Esophagus squamous epithelium (tissue), 5 donors: ENCODE data around the gene MFN1. TPM values are rescaled to one million over a fixed set of nuclear protein-coding genes. Genes with fewer than 3 reads are reported as not detected.

Experiments used
- DNase-seq: peaks from one replicate; lab custom pipeline; 2025; lab: John Stamatoyannopoulos, UW
- H3K27ac ChIP-seq, 4 donors: fragments of 200-600 bp; sonication (generic); one replicate each; pipeline ENCODE4 v1.5.1; 2016 to 2019; ENCODE audit warnings: mild to moderate bottlenecking in 1 of 4
- H3K27me3 ChIP-seq, 4 donors: fragments of 200-600 bp; sonication (generic); 1 replicate in 3 of 4; 2 replicates in 1 of 4; pipeline versions ENCODE4 v1.5.1 to v1.6.0; 2017 to 2021; ENCODE audit warnings: antibody characterized with exemption in 1 of 4
- H3K36me3 ChIP-seq, 3 donors: fragments of 200-600 bp; sonication (generic); one replicate each; pipeline ENCODE4 v1.5.1; 2016 to 2019
- H3K4me1 ChIP-seq, 3 donors: fragments of 200-600 bp; sonication (generic); one replicate each; pipeline ENCODE4 v1.5.1; 2017 to 2019
- H3K4me3 ChIP-seq, 4 donors: fragments of 200-600 bp; sonication (generic); 1 replicate in 3 of 4; 2 replicates in 1 of 4; pipeline ENCODE4 v1.5.1; 2016 to 2019; ENCODE audit warnings: mild to moderate bottlenecking in 2 of 4, moderate library complexity in 1 of 4
- H3K9me3 ChIP-seq, 3 donors: fragments of 200-600 bp; sonication (generic); one replicate each; pipeline ENCODE4 v1.5.1; 2016 to 2019
- POLR2A ChIP-seq, 4 donors: fragments of 450-650 bp; IDR thresholded peaks; one replicate each; pipeline ENCODE4 v1.6.1; 2017; ENCODE audit warnings: antibody characterized with exemption in 4 of 4, mild to moderate bottlenecking in 4 of 4, moderate library complexity in 3 of 4
- WGBS, 2 donors: methylation state at CpG; one replicate each; pipeline ENCODE4 v1.1.5; 2018; 5-methylcytosine and 5-hydroxymethylcytosine counted together
- intact Hi-C: fragments of 100-400 bp; cut with DNase I; formaldehyde crosslinking; loops from one replicate; pipeline ENCODE4 v1.15.0; 2022
- total RNA-seq, 4 donors: library from RNA; depleted of rRNA; stranded (reverse); fragments of >200 nt; gene quantifications; one replicate each; pipeline ENCODE4 v1.1.0, GENCODE V29; 2016
- TF ChIP-seq, protein P1 (sequence below), 6 experiments: fragments of 450-650 bp in 4 of 6; fragments of 200-600 bp in 2 of 6; sonication (generic) in 2 of 6; IDR thresholded peaks; one replicate each; pipeline ENCODE4 v1.5.1; 2016 to 2019; ENCODE audit warnings: antibody characterized with exemption in 6 of 6, mild to moderate bottlenecking in 4 of 6, moderate library complexity in 4 of 6
- donor health status: DM: yes; HTN: yes; CAD: no.

Gene MFN1
- 10 to 100 TPM; 25.2 to 55.3 (median 38.2) TPM for total RNA-seq

DNA sequence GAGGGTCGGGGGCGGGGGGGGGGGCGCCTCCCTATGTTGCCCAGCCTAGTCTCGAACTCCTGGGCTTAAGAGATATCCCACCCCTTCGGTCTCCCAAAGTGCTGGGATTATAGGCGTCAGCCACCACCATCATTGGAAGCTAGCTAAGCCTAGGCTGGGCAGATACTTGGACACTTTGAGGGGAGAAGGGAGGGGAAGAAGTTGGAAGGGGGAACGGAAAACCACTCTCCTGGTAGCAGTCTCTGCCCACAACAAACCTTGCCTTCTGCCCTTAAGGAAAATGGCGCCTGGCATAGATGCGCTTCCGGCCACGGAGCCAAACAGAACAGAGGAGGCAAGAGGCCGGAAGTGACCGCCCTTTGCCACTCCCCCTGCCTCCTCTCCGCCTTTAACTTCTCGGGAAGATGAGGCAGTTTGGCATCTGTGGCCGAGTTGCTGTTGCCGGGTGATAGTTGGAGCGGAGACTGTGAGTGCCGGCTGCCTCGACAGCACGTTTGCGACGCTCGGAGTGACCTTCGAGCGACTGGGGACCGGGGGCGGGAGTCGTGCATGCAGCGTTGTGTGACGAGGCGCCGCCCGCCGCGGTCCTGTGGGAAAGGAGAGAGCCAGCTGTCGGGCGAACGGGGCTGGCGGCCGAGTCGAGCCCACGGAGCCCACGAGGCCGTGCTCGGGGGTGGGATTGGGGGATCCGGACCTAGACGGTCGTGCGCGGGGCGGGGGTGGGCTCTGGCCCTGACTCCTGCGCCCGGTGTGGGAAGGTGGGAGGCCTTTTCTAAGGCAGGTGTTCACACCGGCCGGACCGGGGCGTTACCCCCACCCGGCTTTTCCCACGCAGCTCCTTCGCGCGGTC is at the start of gene MFN1:
MFN1 (plus strand) TSS at position 365 of the 850 bp plus-strand sequence. CDS start 1,143 bp downstream, outside the sequence.
- H3K4me3 ChIP-seq, result peak within 1 kb of the TSS; percentile 85 to 94 (median 94)
- H3K4me1 ChIP-seq, result peaks cover 6 to 34% (median 12%) of the 10 kb centered on the region in 3 donors
- 0% methylated on average over 3 to 31 of the region's 63 CpGs for WGBS, 2 donors
- peak within 1 kb of the TSS; percentile 92 to 93 (median 92) for H3K27ac ChIP-seq
- intact Hi-C loops, result loop anchor here (10.0 kb wide), 1 partner anchor 217 kb away; the partner anchor contains the start of gene ACTL6A
- TF ChIP-seq POLR2A (IDR thresholded peaks at IDR 0.05), result peak in 2 of 4 donors; percentile 49 to 76
- TF ChIP-seq, protein P1, sequence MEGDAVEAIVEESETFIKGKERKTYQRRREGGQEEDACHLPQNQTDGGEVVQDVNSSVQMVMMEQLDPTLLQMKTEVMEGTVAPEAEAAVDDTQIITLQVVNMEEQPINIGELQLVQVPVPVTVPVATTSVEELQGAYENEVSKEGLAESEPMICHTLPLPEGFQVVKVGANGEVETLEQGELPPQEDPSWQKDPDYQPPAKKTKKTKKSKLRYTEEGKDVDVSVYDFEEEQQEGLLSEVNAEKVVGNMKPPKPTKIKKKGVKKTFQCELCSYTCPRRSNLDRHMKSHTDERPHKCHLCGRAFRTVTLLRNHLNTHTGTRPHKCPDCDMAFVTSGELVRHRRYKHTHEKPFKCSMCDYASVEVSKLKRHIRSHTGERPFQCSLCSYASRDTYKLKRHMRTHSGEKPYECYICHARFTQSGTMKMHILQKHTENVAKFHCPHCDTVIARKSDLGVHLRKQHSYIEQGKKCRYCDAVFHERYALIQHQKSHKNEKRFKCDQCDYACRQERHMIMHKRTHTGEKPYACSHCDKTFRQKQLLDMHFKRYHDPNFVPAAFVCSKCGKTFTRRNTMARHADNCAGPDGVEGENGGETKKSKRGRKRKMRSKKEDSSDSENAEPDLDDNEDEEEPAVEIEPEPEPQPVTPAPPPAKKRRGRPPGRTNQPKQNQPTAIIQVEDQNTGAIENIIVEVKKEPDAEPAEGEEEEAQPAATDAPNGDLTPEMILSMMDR (IDR thresholded peaks at IDR 0.05), result peak in 1 of 6 experiments; percentile 2
- H3K36me3 ChIP-seq, result peaks cover 0 to 33% (median 5%) of the 10 kb centered on the region in 3 donors
- DNase-seq, result peak; percentile 69
- no peaks in the 10 kb centered on the region for H3K9me3 ChIP-seq
- H3K27me3 ChIP-seq, result no peaks in the 10 kb centered on the region

DNA sequence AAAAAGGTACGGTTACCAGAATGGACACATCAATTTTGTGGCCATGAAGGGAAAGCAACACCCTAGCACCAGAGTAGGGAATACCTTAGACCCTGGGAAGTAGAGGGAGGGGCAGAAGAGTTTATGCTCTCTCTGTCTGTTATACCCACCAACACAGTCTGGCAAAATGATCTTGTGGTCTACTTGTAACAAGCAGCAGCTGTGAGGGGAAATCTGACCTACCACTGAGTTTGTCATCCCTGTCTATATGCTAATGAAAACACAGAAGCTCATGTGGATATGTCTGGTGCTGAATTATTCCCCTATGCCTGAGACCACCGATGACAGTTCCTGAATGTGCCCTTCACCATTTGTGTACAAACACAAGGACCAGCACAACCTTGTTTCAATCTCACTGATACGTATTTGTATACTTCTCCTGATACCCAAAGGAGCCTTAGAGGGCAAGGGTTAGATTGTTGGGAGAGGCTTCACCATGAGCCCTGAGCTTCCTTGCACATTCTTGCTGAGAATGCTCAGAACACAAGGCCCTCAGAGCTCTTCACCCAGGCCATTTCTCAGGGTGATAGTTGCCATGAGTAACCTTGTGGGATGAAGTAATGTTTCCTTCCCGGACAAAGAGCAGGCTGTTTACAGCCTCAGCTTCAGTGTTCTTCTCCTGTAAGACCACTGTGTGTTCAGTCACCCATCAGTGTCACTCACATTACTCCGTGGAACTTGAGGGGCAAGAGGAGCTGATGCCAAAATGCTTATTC is 49.4 kb upstream of the MFN1 start:
- H3K27me3 ChIP-seq, result no peaks in the 10 kb centered on the region
- no peaks in the 10 kb centered on the region for H3K36me3 ChIP-seq
- 60 to 70% methylated on average over 4 to 5 of the region's 5 CpGs for WGBS, 2 donors
- no peaks in the 10 kb centered on the region for H3K9me3 ChIP-seq
- intact Hi-C loops, result no loop called here
- DNase-seq, result no peak
- TF ChIP-seq, protein P1 (IDR thresholded peaks at IDR 0.05), result no peak
- no peak for TF ChIP-seq POLR2A (IDR thresholded peaks at IDR 0.05)
- no peak overlapping the region for H3K27ac ChIP-seq
- H3K4me1 ChIP-seq, result no peaks in the 10 kb centered on the region
- H3K4me3 ChIP-seq, result no peak overlapping the region

DNA sequence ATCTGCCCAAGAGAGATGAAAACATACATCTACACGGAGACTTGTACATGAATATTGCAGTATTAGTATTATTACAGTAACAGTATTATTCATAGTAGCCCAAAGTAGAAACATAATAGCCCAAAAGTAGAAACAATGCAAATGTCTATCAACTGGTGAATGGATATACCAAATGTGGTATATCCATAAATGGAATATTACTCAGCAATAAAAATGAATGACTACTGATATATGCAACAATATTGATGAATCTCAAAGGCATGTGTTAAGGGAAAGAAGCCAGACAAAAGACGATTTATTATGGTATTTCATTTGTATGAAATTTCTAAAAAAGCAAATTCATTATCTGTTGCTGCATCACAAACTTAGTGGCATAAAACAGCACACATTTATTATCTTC is 48.2 kb upstream of the MFN1 start:
- intact Hi-C loops, result no loop called here
- H3K4me1 ChIP-seq, result no peaks in the 10 kb centered on the region
- no peak overlapping the region for H3K4me3 ChIP-seq
- 78 to 79% methylated on average over 2 of the region's 2 CpGs for WGBS, 2 donors
- no peak for DNase-seq
- no peaks in the 10 kb centered on the region for H3K9me3 ChIP-seq
- H3K27ac ChIP-seq, result no peak overlapping the region
- no peak for TF ChIP-seq POLR2A (IDR thresholded peaks at IDR 0.05)
- TF ChIP-seq, protein P1 (IDR thresholded peaks at IDR 0.05), result no peak
- H3K36me3 ChIP-seq, result no peaks in the 10 kb centered on the region
- no peaks in the 10 kb centered on the region for H3K27me3 ChIP-seq

DNA sequence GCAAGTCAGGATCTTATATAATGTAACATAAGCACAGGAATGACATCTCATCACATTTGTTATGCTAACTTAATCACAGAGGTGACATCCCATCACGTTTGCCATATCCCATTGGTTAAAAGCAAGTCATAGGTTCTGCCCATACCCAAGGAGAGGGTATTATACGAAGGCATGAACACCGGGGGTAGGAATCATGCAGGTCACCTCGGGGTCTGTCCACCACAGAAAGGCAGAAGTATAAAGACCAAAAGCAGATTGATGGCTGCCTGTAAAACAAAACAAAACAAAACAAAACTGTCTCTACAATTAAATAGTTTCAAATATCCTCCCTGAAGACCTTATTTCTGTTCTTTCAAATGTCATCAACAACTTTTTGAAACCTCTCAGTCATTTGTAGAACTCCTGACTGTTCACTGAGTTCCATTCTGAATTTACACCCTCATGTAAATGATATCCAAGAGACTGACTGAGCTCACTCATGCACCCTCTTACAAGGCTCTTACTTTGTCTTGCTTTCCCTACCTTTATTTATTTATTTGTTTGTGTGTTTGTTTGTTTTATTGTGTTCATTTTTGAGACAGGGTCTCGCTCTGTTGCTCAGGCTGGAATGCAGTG is 47.4 kb upstream of the MFN1 start:
- Histone ChIP-seq H3K27me3 (no peaks in the 10 kb centered on the region), H3K9me3 (no peaks in the 10 kb centered on the region), H3K27ac (no peak overlapping the region), H3K36me3 (no peaks in the 10 kb centered on the region), H3K4me3 (no peak overlapping the region), H3K4me1 (no peaks in the 10 kb centered on the region)
- 54 to 80% methylated on average over 5 of the region's 5 CpGs for WGBS, 2 donors
- DNase-seq, result no peak
- intact Hi-C loops, result no loop called here
- TF ChIP-seq, protein P1 (IDR thresholded peaks at IDR 0.05), result no peak
- no peak for TF ChIP-seq POLR2A (IDR thresholded peaks at IDR 0.05)
